Coronary artery (tissue), 2 donors: ENCODE results near the gene TECPR1.

Experiments used
- DNase-seq: peaks from one replicate; pipeline ENCODE4 v3.0.0-alpha.2; 2017; ENCODE audit warnings: low spot score
- H3K27ac ChIP-seq, 2 donors: fragments of 200-600 bp; sonication (generic); one replicate each; pipeline ENCODE4 v1.5.1; 2016 to 2019
- H3K4me3 ChIP-seq: fragments of 200-600 bp; sonication (generic); 2 replicates; pipeline ENCODE4 v1.5.1; 2016; ENCODE audit warnings: mild to moderate bottlenecking, moderate library complexity
- CTCF ChIP-seq: fragments of 200-600 bp; sonication (generic); IDR thresholded peaks from one replicate; pipeline ENCODE4 v1.5.1; 2019; ENCODE audit warnings: antibody characterized with exemption

The TECPR1 gene

GRCh38 chr7:98294798-98295382 is 42.9 kb upstream of the TECPR1 start:
- TF ChIP-seq CTCF = no peak
- no peak overlapping the region for H3K4me3 ChIP-seq
- no peak overlapping the region for H3K27ac ChIP-seq
- no peak for DNase-seq

DNA sequence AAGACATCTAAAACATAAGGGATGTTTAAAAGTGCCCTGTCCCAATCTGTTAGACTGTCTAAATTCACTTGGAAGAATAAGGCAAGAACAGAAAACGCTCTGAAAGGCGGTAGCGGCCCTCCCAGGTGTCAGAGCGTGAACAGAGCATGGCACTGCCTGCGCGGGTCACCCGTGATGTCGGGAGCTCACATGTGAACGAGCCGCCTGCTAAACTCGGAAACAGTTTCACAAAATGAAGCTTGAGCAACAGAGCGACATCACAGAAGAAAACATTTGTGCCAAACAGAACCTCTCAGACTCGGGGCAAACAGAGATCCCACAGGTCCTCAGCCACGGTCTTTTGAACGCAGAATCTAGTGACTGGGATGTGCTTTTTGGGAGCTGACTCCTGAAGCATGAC is 42.3 kb upstream of the TECPR1 start:
- no peak for TF ChIP-seq CTCF
- H3K27ac ChIP-seq = no peak overlapping the region

GRCh38 chr7:98293746-98294145 is 41.7 kb upstream of the TECPR1 start:
- no peak for DNase-seq
- H3K4me3 ChIP-seq = no peak overlapping the region
- no peak overlapping the region for H3K27ac ChIP-seq
- no peak for TF ChIP-seq CTCF

More for the DNA sequence above, 42.3 kb upstream of the TECPR1 start:
- H3K4me3 ChIP-seq = no peak overlapping the region
- no peak for DNase-seq

DNA sequence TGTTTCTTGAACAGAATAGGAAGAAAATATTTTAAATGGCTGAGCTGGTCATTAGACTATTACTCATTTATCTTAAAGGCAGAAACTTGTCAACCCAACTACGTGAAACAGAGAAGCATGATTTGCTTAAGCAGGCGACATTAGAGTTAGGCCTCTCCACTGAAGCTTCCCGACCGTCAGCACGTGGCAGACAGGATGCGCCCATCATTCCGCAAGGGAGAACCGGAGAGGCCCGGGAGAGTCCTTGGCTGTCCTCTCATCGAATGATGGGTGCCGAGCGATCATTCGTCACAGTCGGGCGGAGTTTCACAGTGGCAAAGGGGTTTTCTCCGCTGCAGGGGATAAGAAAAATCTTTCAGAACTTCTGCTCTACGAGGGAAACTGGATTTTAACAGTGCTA is 41.2 kb upstream of the TECPR1 start:
- H3K4me3 ChIP-seq = no peak overlapping the region
- no peak for DNase-seq
- TF ChIP-seq CTCF = no peak
- no peak overlapping the region for H3K27ac ChIP-seq

DNA sequence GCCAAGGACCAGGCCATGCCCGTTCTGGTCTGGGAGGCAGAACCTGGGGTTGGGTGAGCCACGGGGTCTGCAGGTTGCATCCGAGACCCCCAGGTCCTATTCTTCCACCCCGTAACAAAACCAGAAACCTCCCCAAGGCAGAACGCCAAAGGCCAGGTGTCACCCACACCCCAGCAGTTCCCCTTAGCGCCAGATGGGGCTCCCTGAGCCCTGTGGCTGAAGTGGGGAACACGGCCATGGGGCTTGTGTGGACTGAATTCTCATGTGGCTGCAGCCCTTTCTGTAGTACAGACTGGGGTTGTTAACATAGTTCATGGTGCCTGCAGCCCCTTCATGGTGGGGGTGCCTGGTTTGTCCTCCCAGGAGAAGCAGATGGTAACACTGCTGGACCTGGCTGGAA is 39.7 kb upstream of the TECPR1 start:
- no peak overlapping the region for H3K27ac ChIP-seq
- no peak for TF ChIP-seq CTCF
- no peak for DNase-seq
- H3K4me3 ChIP-seq = no peak overlapping the region

- peak overlapping the region in 1 of 2 donors; percentile 9 for H3K27ac ChIP-seq
- no peak for DNase-seq
- no peak overlapping the region for H3K4me3 ChIP-seq
- TF ChIP-seq CTCF = no peak
Measured at GRCh38 chr7:98289333-98289875, 37.4 kb upstream of the TECPR1 start.

DNA sequence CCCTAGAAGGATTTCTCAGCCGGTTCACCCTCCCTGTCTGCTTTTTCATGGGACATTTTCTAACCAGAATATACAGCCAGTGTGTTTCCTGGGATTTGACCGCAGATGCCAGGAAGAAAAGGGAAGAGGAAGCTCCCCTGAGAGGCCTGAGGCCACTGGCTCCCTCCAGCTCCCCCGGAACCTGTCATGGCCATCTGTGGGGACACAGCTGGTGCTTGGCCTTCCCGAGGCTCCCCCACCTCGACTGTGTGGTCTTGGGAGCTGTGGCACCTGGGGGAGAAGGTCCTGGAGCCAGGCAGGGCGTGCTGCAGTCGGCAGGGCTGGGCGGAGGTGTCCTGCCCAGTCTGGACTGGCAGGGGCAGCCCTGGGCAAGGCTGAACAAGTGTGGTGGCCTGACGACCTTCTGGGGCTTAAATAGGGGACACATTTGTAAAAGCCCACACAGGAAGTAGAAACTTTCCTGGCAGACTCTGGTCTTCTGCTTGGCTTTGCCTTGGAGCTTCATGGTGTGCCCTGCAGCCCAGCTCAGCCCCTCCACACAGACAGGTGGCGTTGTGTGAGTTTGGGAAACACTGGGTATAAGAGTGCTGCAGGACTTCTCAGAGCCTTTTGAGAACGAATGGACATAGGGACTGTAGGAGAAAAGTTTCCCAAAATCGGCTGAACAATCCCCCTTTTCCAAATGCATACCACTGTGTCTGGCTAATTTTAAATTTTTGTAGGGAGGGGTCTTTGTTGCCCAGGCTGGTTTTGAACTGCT is 36.2 kb upstream of the TECPR1 start:
- peak overlapping the region in 1 of 2 donors; percentile 100 for H3K27ac ChIP-seq
- no peak for DNase-seq
- H3K4me3 ChIP-seq = peak overlapping the region; percentile 99
- no peak for TF ChIP-seq CTCF
